ENCODE results near the gene ARHGAP33. TPM values are rescaled to one million over a fixed set of nuclear protein-coding genes. Genes with fewer than 3 reads are reported as not detected.

Gene ARHGAP33
- total and polyA plus RNA-seq, 4 experiments from 2014 or later = 0.29 to 19.4 (median 15.8) TPM; not detected in 1

DNA sequence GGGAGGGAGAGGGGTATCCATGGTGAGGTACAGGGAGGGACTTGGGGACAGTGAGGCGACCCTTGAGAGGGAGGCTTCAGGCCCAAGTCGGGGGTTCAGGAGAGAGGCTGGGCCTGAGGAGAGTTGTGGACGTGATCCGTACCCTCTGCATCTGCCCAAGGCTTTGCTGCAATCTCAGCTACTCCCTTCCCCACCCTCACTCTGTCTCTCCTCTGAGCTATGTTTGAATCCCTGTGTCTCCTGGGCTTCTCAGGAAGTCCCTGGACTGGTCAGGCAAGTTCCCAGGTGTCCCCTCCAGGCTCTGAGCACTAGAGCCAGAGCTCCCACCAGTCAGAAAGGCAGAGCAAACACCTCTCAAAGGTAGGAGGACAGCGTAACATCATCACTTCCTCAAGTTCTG, 25.2 kb upstream of the ARHGAP33 start:
- no peaks in the 10 kb centered on the region for H3K27me3 ChIP-seq (ENCODE audit: insufficient read depth, low read length)
- no peaks in the 10 kb centered on the region for H3K9me3 ChIP-seq (ENCODE audit: control insufficient read depth in 1 of 2, low read length in 2 of 2)
- CTCF ChIA-PET (ENCODE audit: partially characterized antibody) = interaction anchor here (2.8 kb wide), 1 partner anchor 13 kb away, joined by 11 read pairs; no protein-coding TSS in a partner anchor
- no peak for DNase-seq
- POLR2A ChIA-PET (ENCODE audit: partially characterized antibody) = interaction anchor here (4.5 kb wide), 1 partner anchor 12 kb away, joined by 30 read pairs; no protein-coding TSS in a partner anchor
- no peaks in the 10 kb centered on the region for H3K9me3 Mint-ChIP-seq
- H3K4me1 ChIP-seq (ENCODE audit: insufficient read depth, low read length) = peaks cover 32% of the 10 kb centered on the region
- H3K36me3 ChIP-seq (ENCODE audit: insufficient read depth, low read length) = peaks cover 23% of the 10 kb centered on the region
- H3K36me3 Mint-ChIP-seq = peaks cover 6 to 30% of the 10 kb centered on the region in 2 donors
- no peak overlapping the region for H3K27ac ChIP-seq (ENCODE audit: low read depth, low read length)
- intact Hi-C loops (cut with micrococcal nuclease) = no loop called here
- H3K4me3 ChIP-seq (ENCODE audit: low read length in 2 of 2) = no peak overlapping the region
- H3K27ac Mint-ChIP-seq = peak overlapping the region in 2 of 7 donors; percentile 55 to 81
- H3K4me1 Mint-ChIP-seq = peaks cover 22 to 39% (median 31%) of the 10 kb centered on the region in 4 donors
- no peaks in the 10 kb centered on the region for H3K27me3 Mint-ChIP-seq
- H3K4me3 Mint-ChIP-seq = peak overlapping the region in 6 of 8 donors; percentile 17 to 69 (median 48)

DNA sequence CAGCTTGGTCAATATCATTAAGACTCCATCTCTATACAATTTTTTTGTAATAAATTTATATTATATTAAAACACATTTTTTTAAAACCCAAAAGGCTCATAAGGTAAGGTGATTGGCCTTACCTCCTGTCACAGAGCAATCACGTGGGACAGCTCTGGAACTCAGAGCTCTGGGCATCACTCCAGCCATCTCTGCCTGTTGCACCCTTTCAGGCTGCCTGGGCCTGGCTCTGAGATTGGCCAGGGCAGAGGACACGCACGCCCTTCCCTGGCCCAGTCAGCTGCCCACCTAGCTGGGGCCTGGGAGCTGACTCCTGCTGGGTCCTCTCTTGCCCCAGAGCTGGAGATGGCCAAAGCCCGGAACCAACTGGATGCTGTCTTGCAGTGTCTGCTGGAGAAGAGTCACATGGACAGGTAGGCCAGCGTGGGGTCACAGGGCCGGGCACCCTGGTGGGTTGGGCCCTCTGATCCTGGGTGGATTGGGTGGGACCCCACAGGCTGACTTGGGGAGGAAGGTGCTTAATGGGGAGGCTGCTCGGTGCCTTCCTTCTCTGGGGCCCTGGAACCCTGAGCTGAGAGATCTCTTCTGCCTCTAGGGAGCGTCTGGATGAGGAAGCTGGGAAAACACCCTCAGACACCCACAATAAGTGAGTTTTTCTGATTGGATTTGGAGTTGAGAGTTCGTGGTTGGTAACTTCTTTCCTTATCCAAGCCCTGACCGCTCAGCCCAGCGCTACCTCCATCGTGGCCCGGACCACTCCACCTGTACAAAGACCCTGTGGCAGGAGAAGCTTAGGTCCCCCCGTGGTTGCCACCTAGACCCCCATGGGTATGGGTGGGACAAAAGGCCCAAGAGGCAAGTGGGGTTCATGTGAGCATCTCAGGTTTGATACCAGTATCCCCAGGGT, 23.3 kb upstream of the ARHGAP33 start:
- peaks cover 19 to 33% (median 25%) of the 10 kb centered on the region in 4 donors for H3K4me1 Mint-ChIP-seq
- H3K9me3 Mint-ChIP-seq = no peaks in the 10 kb centered on the region
- ChIA-PET POLR2A (ENCODE audit: partially characterized antibody) (interaction anchor here (1.0 to 1.6 kb wide), 4 partner anchors 8 to 12 kb away, joined by 4 to 6 read pairs (median 4); partner anchors contain the start of gene IGFLR1), CTCF (ENCODE audit: partially characterized antibody) (no interaction called here)
- no peak overlapping the region for H3K4me3 ChIP-seq (ENCODE audit: low read length in 2 of 2)
- peaks cover 6 to 24% of the 10 kb centered on the region in 2 donors for H3K36me3 Mint-ChIP-seq
- H3K27ac ChIP-seq (ENCODE audit: low read depth, low read length) = no peak overlapping the region
- no peaks in the 10 kb centered on the region for H3K9me3 ChIP-seq (ENCODE audit: control insufficient read depth in 1 of 2, low read length in 2 of 2)
- peaks cover 32% of the 10 kb centered on the region for H3K4me1 ChIP-seq (ENCODE audit: insufficient read depth, low read length)
- intact Hi-C loops (cut with micrococcal nuclease) = no loop called here
- no peaks in the 10 kb centered on the region for H3K27me3 ChIP-seq (ENCODE audit: insufficient read depth, low read length)
- no peak for DNase-seq
- no peak overlapping the region for H3K27ac Mint-ChIP-seq
- no peaks in the 10 kb centered on the region for H3K27me3 Mint-ChIP-seq
- peaks cover 23% of the 10 kb centered on the region for H3K36me3 ChIP-seq (ENCODE audit: insufficient read depth, low read length)
- no peak overlapping the region for H3K4me3 Mint-ChIP-seq

DNA sequence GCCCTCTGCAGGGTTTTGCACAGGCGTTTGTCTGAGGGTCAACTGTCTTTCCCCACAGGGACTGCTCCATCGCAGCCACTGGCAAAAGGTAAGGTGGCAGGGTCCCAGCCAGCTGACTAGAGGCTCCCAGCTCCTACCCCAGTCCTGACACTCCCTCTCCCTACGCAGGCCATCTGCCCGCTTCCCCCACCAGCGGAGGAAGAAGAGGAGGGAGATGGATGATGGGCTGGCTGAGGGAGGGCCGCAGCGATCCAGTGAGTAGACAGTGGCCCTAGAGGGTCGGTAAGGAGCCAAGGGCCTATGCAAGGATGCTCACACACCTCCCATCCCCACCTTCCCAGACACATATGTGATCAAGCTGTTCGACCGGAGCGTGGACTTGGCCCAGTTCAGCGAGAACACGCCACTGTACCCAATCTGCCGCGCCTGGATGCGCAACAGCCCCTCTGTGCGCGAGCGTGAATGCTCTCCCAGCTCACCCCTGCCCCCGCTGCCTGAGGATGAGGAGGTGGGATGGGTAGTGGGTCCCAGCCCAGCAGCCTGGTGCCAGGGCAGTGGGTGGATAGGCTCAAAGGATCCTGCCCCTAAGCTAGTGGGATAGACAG, 22.5 kb upstream of the ARHGAP33 start:
- H3K4me3 ChIP-seq (ENCODE audit: low read length in 2 of 2) = no peak overlapping the region
- Mint-ChIP-seq H3K27ac (no peak overlapping the region), H3K27me3 (peaks cover 0 to 1% of the 10 kb centered on the region in 2 donors), H3K36me3 (peaks cover 6 to 26% of the 10 kb centered on the region in 2 donors), H3K9me3 (peaks cover 0 to under 1% (median 0%) of the 10 kb centered on the region in 8 donors), H3K4me3 (peak overlapping the region in 1 of 8 donors; percentile 20), H3K4me1 (peaks cover 20 to 38% (median 27%) of the 10 kb centered on the region in 4 donors)
- peaks cover 23% of the 10 kb centered on the region for H3K36me3 ChIP-seq (ENCODE audit: insufficient read depth, low read length)
- POLR2A ChIA-PET (ENCODE audit: partially characterized antibody) = interaction anchor here (1.0 to 1.6 kb wide), 4 partner anchors 8 to 12 kb away, joined by 3 to 6 read pairs (median 4); partner anchors contain the start of gene IGFLR1
- CTCF ChIA-PET (ENCODE audit: partially characterized antibody) = no interaction called here
- peaks cover 32% of the 10 kb centered on the region for H3K4me1 ChIP-seq (ENCODE audit: insufficient read depth, low read length)
- no peak overlapping the region for H3K27ac ChIP-seq (ENCODE audit: low read depth, low read length)
- no peaks in the 10 kb centered on the region for H3K27me3 ChIP-seq (ENCODE audit: insufficient read depth, low read length)
- intact Hi-C loops (cut with micrococcal nuclease) = no loop called here
- H3K9me3 ChIP-seq (ENCODE audit: control insufficient read depth in 1 of 2, low read length in 2 of 2) = no peaks in the 10 kb centered on the region
- DNase-seq = no peak

DNA sequence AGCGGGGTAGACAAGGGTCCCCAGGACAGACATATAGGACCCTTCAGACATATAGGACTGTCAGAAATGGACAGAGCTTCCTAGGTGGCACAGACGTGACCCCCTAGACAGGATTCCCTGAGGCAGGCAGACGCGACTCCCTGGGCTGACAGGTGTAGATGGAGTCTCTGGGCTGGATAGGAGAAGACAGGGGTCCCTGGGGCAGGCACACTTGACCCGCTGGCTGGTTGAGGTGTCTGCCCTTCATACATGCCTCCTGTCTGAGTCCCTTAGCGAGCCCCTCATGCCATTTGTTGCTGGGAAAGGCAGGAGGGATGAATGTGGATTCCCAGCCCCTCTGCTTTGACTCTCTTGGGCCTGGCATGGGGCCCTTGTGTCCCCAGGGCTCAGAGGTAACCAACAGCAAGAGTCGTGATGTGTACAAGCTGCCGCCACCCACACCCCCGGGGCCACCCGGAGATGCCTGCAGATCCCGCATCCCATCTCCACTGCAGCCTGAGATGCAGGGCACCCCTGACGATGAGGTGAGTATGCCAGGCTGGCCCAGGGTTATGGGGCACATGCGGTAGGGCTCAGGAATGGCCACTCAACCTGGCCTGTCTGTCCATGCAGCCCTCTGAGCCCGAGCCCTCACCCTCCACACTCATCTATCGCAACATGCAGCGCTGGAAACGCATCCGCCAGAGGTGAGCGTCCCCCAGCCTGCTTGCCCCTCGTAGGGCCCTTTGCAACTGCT, 21.6 kb upstream of the ARHGAP33 start:
- H3K4me3 Mint-ChIP-seq = peak overlapping the region in 2 of 8 donors; percentile 10 to 15
- Histone ChIP-seq H3K36me3 (ENCODE audit: insufficient read depth, low read length) (peaks cover 23% of the 10 kb centered on the region), H3K9me3 (ENCODE audit: control insufficient read depth in 1 of 2, low read length in 2 of 2) (no peaks in the 10 kb centered on the region), H3K27ac (ENCODE audit: low read depth, low read length) (no peak overlapping the region), H3K4me1 (ENCODE audit: insufficient read depth, low read length) (peaks cover 34% of the 10 kb centered on the region), H3K4me3 (ENCODE audit: low read length in 2 of 2) (no peak overlapping the region), H3K27me3 (ENCODE audit: insufficient read depth, low read length) (no peaks in the 10 kb centered on the region)
- CTCF ChIA-PET (ENCODE audit: partially characterized antibody) = no interaction called here
- peak overlapping the region in 1 of 7 donors; percentile 56 for H3K27ac Mint-ChIP-seq
- intact Hi-C loops (cut with micrococcal nuclease) = no loop called here
- H3K4me1 Mint-ChIP-seq = peaks cover 14 to 35% (median 24%) of the 10 kb centered on the region in 4 donors
- peaks cover 0 to 3% (median 0%) of the 10 kb centered on the region in 8 donors for H3K9me3 Mint-ChIP-seq
- H3K36me3 Mint-ChIP-seq = peaks cover 6 to 22% of the 10 kb centered on the region in 2 donors
- no peak for DNase-seq
- POLR2A ChIA-PET (ENCODE audit: partially characterized antibody) = interaction anchor here (1.0 kb wide), 2 partner anchors 13 to 22 kb away, joined by 3 read pairs; no protein-coding TSS in a partner anchor
- peaks cover 0 to 2% of the 10 kb centered on the region in 2 donors for H3K27me3 Mint-ChIP-seq

- H3K4me3 Mint-ChIP-seq = peak overlapping the region in 4 of 8 donors; percentile 13 to 49 (median 40)
- Histone ChIP-seq H3K4me1 (ENCODE audit: insufficient read depth, low read length) (peaks cover 35% of the 10 kb centered on the region), H3K4me3 (ENCODE audit: low read length in 2 of 2) (no peak overlapping the region), H3K9me3 (ENCODE audit: control insufficient read depth in 1 of 2, low read length in 2 of 2) (no peaks in the 10 kb centered on the region), H3K27me3 (ENCODE audit: insufficient read depth, low read length) (no peaks in the 10 kb centered on the region), H3K36me3 (ENCODE audit: insufficient read depth, low read length) (peaks cover 23% of the 10 kb centered on the region), H3K27ac (ENCODE audit: low read depth, low read length) (no peak overlapping the region)
- H3K9me3 Mint-ChIP-seq = peaks cover 0 to 3% (median 0%) of the 10 kb centered on the region in 8 donors
- POLR2A ChIA-PET (ENCODE audit: partially characterized antibody) = interaction anchor here (1.0 kb wide), 1 partner anchor 23 kb away, joined by 3 read pairs; no protein-coding TSS in a partner anchor
- CTCF ChIA-PET (ENCODE audit: partially characterized antibody) = no interaction called here
- intact Hi-C loops (cut with micrococcal nuclease) = no loop called here
- peaks cover 0 to 2% of the 10 kb centered on the region in 2 donors for H3K27me3 Mint-ChIP-seq
- peaks cover 18 to 37% (median 25%) of the 10 kb centered on the region in 4 donors for H3K4me1 Mint-ChIP-seq
- no peak for DNase-seq
- H3K27ac Mint-ChIP-seq = peak overlapping the region in 2 of 7 donors; percentile 27 to 56
- H3K36me3 Mint-ChIP-seq = peaks cover 6 to 22% of the 10 kb centered on the region in 2 donors
Observed at GRCh38 chr19:35754370-35755130, 20.8 kb upstream of the ARHGAP33 start.

- H3K27ac Mint-ChIP-seq = peak overlapping the region in 3 of 7 donors; percentile 27 to 41 (median 32)
Observed at GRCh38 chr19:35755131-35755549, 20.2 kb upstream of the ARHGAP33 start.

More at GRCh38 chr19:35755131-35755549, 20.2 kb upstream of the ARHGAP33 start:
- POLR2A ChIA-PET (ENCODE audit: partially characterized antibody) = interaction anchor here (2.9 to 3.6 kb wide), 3 partner anchors 10 to 15 kb away, joined by 16 to 23 read pairs (median 16); partner anchors contain the start of genes IGFLR1, PSENEN and U2AF1L4
- peaks cover 17 to 40% (median 27%) of the 10 kb centered on the region in 4 donors for H3K4me1 Mint-ChIP-seq
- peaks cover 6 to 22% of the 10 kb centered on the region in 2 donors for H3K36me3 Mint-ChIP-seq
- Histone ChIP-seq H3K36me3 (ENCODE audit: insufficient read depth, low read length) (peaks cover 23% of the 10 kb centered on the region), H3K4me1 (ENCODE audit: insufficient read depth, low read length) (peaks cover 36% of the 10 kb centered on the region), H3K27ac (ENCODE audit: low read depth, low read length) (no peak overlapping the region), H3K9me3 (ENCODE audit: control insufficient read depth in 1 of 2, low read length in 2 of 2) (no peaks in the 10 kb centered on the region), H3K27me3 (ENCODE audit: insufficient read depth, low read length) (no peaks in the 10 kb centered on the region), H3K4me3 (ENCODE audit: low read length in 2 of 2) (no peak overlapping the region)
- CTCF ChIA-PET (ENCODE audit: partially characterized antibody) = no interaction called here
- peak overlapping the region in 7 of 8 donors; percentile 13 to 65 (median 40) for H3K4me3 Mint-ChIP-seq
- intact Hi-C loops (cut with micrococcal nuclease) = no loop called here
- peaks cover 0 to 2% of the 10 kb centered on the region in 2 donors for H3K27me3 Mint-ChIP-seq
- no peak for DNase-seq
- H3K9me3 Mint-ChIP-seq = peaks cover 0 to 3% (median 0%) of the 10 kb centered on the region in 8 donors
